Stimulated activated CD4-positive, alpha-beta T cell treated with anti-CD3 and anti-CD28 coated beads, Interleukin-12 subunit alpha, Interleukin-12 subunit beta, amount 100 ng/mL, for 24 hours (primary cell): Measurements from ENCODE around the gene PTGR2.
"Not testable (repeated sequence)": the region's sequence is repeated elsewhere in the genome, so short reads cannot be mapped to it uniquely, and the experiment has no call there.

ENCODE experiments used
- DNase-seq, 2 experiments: peaks; one replicate each; pipeline ENCODE4 v3.0.0-alpha.2; 2020; ENCODE audit warnings: low read depth in 2 of 2

PTGR2 gene

GRCh38 chr14:73851567-73852382 lies at the start of gene PTGR2:
PTGR2 (plus strand) TSS chr14:73851831; CDS start chr14:73858863, 7,032 bp downstream.
- peak; percentile 69 to 82 for DNase-seq

- DNase-seq = no peak
Observed at GRCh38 chr14:73802431-73803188, 49.0 kb upstream of the PTGR2 start.

GRCh38 chr14:73804636-73805035 lies 47.0 kb upstream of the PTGR2 start:
- DNase-seq = no peak

- no peak for DNase-seq
Observed at GRCh38 chr14:73807457-73807856, 44.2 kb upstream of the PTGR2 start.

GRCh38 chr14:73809391-73809790 lies 42.2 kb upstream of the PTGR2 start:
- no peak for DNase-seq

GRCh38 chr14:73810478-73811163 lies 41.0 kb upstream of the PTGR2 start:
- no peak for DNase-seq

- no peak for DNase-seq
Observed at GRCh38 chr14:73811164-73811503, 40.5 kb upstream of the PTGR2 start.

- DNase-seq = no peak
Observed at GRCh38 chr14:73814153-73814552, 37.5 kb upstream of the PTGR2 start.

GRCh38 chr14:73815849-73816248 lies 35.8 kb upstream of the PTGR2 start:
- DNase-seq = no peak

- no peak for DNase-seq
Observed at GRCh38 chr14:73816393-73816816, 35.2 kb upstream of the PTGR2 start.

GRCh38 chr14:73817020-73817655 lies 34.5 kb upstream of the PTGR2 start:
- no peak for DNase-seq

GRCh38 chr14:73818821-73819220 lies 32.8 kb upstream of the PTGR2 start:
- DNase-seq = no peak

- DNase-seq = no peak
Observed at GRCh38 chr14:73820631-73821030, 31.0 kb upstream of the PTGR2 start.

- DNase-seq = no peak
Observed at GRCh38 chr14:73823339-73823885, 28.2 kb upstream of the PTGR2 start.

GRCh38 chr14:73824127-73824526 lies 27.5 kb upstream of the PTGR2 start:
- no peak for DNase-seq

GRCh38 chr14:73824536-73824935 lies 27.1 kb upstream of the PTGR2 start:
- DNase-seq = no peak

- peak; percentile 62 to 84 for DNase-seq
Observed at GRCh38 chr14:73825551-73826188, 26.0 kb upstream of the PTGR2 start.

GRCh38 chr14:73827190-73827589 lies 24.4 kb upstream of the PTGR2 start:
- DNase-seq = not testable (repeated sequence)

- DNase-seq = no peak
Observed at GRCh38 chr14:73829071-73829470, 22.6 kb upstream of the PTGR2 start.

GRCh38 chr14:73829526-73830431 lies 21.9 kb upstream of the PTGR2 start:
- DNase-seq = peak in 1 of 2 experiments; percentile 37
